Liver (tissue), 9 donors: ENCODE data around the gene NAT8. TPM values are rescaled to one million over a fixed set of nuclear protein-coding genes. Genes with fewer than 3 reads are reported as not detected.

Source experiments
- DNase-seq: peaks from one replicate; pipeline ENCODE4 v3.0.0-alpha.2; 2017; ENCODE audit warnings: low spot score
- H3K27ac ChIP-seq, 2 donors: one replicate each; pipeline ENCODE4 v1.7.0; 2013; ENCODE audit warnings: inconsistent platforms in 2 of 2, low read length in 2 of 2, control low read depth in 1 of 2, low read depth in 1 of 2, mild to moderate bottlenecking in 1 of 2
- H3K27me3 ChIP-seq, 4 donors: one replicate each; pipeline versions ENCODE4 v1.6.1 to v1.7.0; 2013; ENCODE audit warnings: low read length in 3 of 4, inconsistent platforms in 1 of 4, mild to moderate bottlenecking in 1 of 4, moderate library complexity in 1 of 4; ENCODE audit not compliant: control insufficient read depth in 4 of 4, insufficient read depth in 4 of 4
- H3K36me3 ChIP-seq, 4 donors: one replicate each; pipeline versions ENCODE4 v1.6.1 to v1.7.0; 2013; ENCODE audit warnings: low read length in 3 of 4, mild to moderate bottlenecking in 3 of 4, low read depth in 1 of 4, moderate library complexity in 1 of 4; ENCODE audit not compliant: control insufficient read depth in 4 of 4, insufficient read depth in 3 of 4
- H3K4me1 ChIP-seq, 4 donors: one replicate each; pipeline versions ENCODE4 v1.6.1 to v1.7.0; 2013; ENCODE audit warnings: low read length in 3 of 4, mild to moderate bottlenecking in 3 of 4, moderate library complexity in 1 of 4; ENCODE audit not compliant: control insufficient read depth in 4 of 4, insufficient read depth in 4 of 4
- H3K4me3 ChIP-seq, 3 donors: one replicate each; pipeline versions ENCODE4 v1.6.1 to v1.7.0; 2013; ENCODE audit warnings: low read length in 3 of 3, control low read depth in 1 of 3, low read depth in 1 of 3, mild to moderate bottlenecking in 1 of 3
- H3K9ac ChIP-seq, 2 donors: one replicate each; pipeline ENCODE4 v1.7.0; 2013; ENCODE audit warnings: low read length in 2 of 2, mild to moderate bottlenecking in 2 of 2, moderate library complexity in 2 of 2, control low read depth in 1 of 2, low read depth in 1 of 2
- H3K9me3 ChIP-seq, 4 donors: one replicate each; pipeline versions ENCODE4 v1.6.1 to v1.7.0; 2013; ENCODE audit warnings: low read length in 3 of 4; ENCODE audit not compliant: control insufficient read depth in 4 of 4
- EGR1 ChIP-seq, 2 donors: IDR thresholded peaks; 2 replicates each; pipeline ENCODE4 v1.6.1; 2016 to 2018; ENCODE audit warnings: antibody characterized with exemption in 2 of 2, low read depth in 2 of 2
- FOXA1 ChIP-seq: IDR thresholded peaks from 2 replicates; pipeline ENCODE4 v1.6.1; 2016; ENCODE audit warnings: antibody characterized with exemption
- GABPA ChIP-seq, 2 donors: IDR thresholded peaks in 1 of 2; conservative IDR thresholded peaks in 1 of 2; 2 replicates each; pipeline ENCODE4 v1.6.1; 2016; ENCODE audit warnings: antibody characterized with exemption in 2 of 2, mild to moderate bottlenecking in 1 of 2, moderate library complexity in 1 of 2
- JUND ChIP-seq, 2 donors: IDR thresholded peaks; 2 replicates each; pipeline ENCODE4 v1.6.1; 2016; ENCODE audit warnings: antibody characterized with exemption in 2 of 2
- NR2F2 ChIP-seq: IDR thresholded peaks from 2 replicates; pipeline ENCODE4 v1.6.1; 2016; ENCODE audit warnings: antibody characterized with exemption
- TAF1 ChIP-seq: conservative IDR thresholded peaks from 2 replicates; pipeline ENCODE4 v1.6.1; 2016; ENCODE audit warnings: antibody characterized with exemption, mild to moderate bottlenecking
- WGBS: extraction: QIAGEN DNeasy Blood & Tissue Kit; methylation state at CpG from one replicate; pipeline ENCODE4 v1.1.7; 2013; 5-methylcytosine and 5-hydroxymethylcytosine counted together
- polyA plus RNA-seq, 2 donors: library from polyadenylated mRNA; stranded (reverse) in 1 of 2; unstranded in 1 of 2; fragments of 200-250 nt in 1 of 2; fragments of >200 nt in 1 of 2; fragmentation: Nextera tagmentation in 1 of 2; extraction: Ambion mirVana in 1 of 2; gene quantifications; one replicate each; pipeline versions ENCODE4 v1.2.1 to v1.2.3, GENCODE V29; 2013 to 2015
- total RNA-seq, 2 donors: library from RNA; depleted of rRNA; stranded (reverse); fragments of >200 nt; gene quantifications; one replicate each; pipeline ENCODE4 v1.2.3, GENCODE V29; 2014
- TF ChIP-seq, protein P1 (sequence below): fragments of 150-350 bp; IDR thresholded peaks from 2 replicates; pipeline ENCODE4 v1.5.1; 2017; ENCODE audit warnings: improper control_type of control experiment, low read depth, low read length; ENCODE audit not compliant: missing input control
- TF ChIP-seq, protein P2 (sequence below): IDR thresholded peaks from 2 replicates; pipeline ENCODE4 v1.6.1; 2016; ENCODE audit warnings: antibody characterized with exemption, mild to moderate bottlenecking
- TF ChIP-seq, protein P3 (sequence below): IDR thresholded peaks from 2 replicates; pipeline ENCODE4 v1.6.1; 2016; ENCODE audit warnings: antibody characterized with exemption
- TF ChIP-seq, protein P4 (sequence below): IDR thresholded peaks from 2 replicates; pipeline ENCODE4 v1.6.1; 2016; ENCODE audit warnings: antibody characterized with exemption
- donor health status: healthy.
- donor health status: healthy.
- donor health status: healthy.
- donor health status: healthy.
- donor health status: healthy.

Gene NAT8
- total and polyA plus RNA-seq, 4 donors, result 8.3 to 67.5 (median 19.2) TPM

DNA sequence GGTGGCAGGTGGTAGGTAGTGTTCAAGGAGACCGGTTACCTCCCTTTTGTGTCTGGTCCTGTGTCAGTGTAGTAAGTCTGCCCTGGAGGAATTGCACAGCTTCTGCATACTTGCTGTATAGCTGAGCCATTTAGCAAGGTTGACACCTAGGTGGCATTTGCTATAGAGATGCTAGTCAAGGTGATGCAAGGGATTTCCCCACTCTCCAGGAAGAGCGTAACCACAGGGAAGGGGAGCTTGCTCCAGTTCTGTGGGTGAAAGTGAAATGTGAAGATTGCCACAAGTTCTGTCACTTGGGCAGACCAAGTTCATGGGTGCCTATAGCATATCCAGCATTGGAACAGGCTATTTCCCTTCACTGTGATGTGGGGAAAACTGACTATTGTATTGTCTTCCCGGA is 28.1 kb downstream of the NAT8 start:
- Histone ChIP-seq H3K27ac (no peak overlapping the region), H3K4me3 (no peak overlapping the region), H3K9ac (no peak overlapping the region), H3K36me3 (no peaks in the 10 kb centered on the region), H3K9me3 (no peaks in the 10 kb centered on the region), H3K27me3 (no peaks in the 10 kb centered on the region), H3K4me1 (no peaks in the 10 kb centered on the region)
- no peak for TF ChIP-seq FOXA1
- TF ChIP-seq, protein P1, sequence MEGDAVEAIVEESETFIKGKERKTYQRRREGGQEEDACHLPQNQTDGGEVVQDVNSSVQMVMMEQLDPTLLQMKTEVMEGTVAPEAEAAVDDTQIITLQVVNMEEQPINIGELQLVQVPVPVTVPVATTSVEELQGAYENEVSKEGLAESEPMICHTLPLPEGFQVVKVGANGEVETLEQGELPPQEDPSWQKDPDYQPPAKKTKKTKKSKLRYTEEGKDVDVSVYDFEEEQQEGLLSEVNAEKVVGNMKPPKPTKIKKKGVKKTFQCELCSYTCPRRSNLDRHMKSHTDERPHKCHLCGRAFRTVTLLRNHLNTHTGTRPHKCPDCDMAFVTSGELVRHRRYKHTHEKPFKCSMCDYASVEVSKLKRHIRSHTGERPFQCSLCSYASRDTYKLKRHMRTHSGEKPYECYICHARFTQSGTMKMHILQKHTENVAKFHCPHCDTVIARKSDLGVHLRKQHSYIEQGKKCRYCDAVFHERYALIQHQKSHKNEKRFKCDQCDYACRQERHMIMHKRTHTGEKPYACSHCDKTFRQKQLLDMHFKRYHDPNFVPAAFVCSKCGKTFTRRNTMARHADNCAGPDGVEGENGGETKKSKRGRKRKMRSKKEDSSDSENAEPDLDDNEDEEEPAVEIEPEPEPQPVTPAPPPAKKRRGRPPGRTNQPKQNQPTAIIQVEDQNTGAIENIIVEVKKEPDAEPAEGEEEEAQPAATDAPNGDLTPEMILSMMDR, result no peak
- no peak for TF ChIP-seq EGR1 (IDR thresholded peaks at IDR 0.05; ENCODE audit: low read depth in 2 of 2)
- TF ChIP-seq, protein P2, sequence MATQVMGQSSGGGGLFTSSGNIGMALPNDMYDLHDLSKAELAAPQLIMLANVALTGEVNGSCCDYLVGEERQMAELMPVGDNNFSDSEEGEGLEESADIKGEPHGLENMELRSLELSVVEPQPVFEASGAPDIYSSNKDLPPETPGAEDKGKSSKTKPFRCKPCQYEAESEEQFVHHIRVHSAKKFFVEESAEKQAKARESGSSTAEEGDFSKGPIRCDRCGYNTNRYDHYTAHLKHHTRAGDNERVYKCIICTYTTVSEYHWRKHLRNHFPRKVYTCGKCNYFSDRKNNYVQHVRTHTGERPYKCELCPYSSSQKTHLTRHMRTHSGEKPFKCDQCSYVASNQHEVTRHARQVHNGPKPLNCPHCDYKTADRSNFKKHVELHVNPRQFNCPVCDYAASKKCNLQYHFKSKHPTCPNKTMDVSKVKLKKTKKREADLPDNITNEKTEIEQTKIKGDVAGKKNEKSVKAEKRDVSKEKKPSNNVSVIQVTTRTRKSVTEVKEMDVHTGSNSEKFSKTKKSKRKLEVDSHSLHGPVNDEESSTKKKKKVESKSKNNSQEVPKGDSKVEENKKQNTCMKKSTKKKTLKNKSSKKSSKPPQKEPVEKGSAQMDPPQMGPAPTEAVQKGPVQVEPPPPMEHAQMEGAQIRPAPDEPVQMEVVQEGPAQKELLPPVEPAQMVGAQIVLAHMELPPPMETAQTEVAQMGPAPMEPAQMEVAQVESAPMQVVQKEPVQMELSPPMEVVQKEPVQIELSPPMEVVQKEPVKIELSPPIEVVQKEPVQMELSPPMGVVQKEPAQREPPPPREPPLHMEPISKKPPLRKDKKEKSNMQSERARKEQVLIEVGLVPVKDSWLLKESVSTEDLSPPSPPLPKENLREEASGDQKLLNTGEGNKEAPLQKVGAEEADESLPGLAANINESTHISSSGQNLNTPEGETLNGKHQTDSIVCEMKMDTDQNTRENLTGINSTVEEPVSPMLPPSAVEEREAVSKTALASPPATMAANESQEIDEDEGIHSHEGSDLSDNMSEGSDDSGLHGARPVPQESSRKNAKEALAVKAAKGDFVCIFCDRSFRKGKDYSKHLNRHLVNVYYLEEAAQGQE, result no peak
- TF ChIP-seq TAF1, result no peak
- no peak for TF ChIP-seq JUND (IDR thresholded peaks at IDR 0.05)
- no peak for DNase-seq
- WGBS, result 93% methylated on average over 3 of the region's 3 CpGs

DNA sequence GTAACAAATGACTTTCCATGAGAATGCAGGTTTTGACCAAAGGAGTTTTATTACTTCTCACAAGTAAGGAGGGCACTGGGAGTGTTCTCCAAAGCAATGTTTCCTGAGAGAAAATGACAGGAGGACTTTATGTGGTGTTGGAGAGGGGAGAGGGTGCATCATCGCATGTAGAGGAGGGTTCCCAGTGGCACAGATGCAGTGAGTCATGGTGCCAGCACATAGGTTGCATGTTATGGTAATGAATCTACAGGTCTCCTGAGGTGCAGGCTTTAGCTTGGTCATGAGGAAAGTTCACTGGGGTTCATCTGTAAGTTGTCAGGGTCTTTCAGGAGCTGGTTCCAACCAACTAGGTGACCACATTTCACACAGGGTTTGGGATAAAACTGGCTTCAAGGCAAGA is 30.4 kb downstream of the NAT8 start:
- TF ChIP-seq, protein P2, result no peak
- TF ChIP-seq, protein P1, result no peak
- TF ChIP-seq GABPA (IDR thresholded peaks at IDR 0.05 in 1 of 2, conservative IDR thresholded peaks at IDR 0.05 in 1 of 2) (no peak), NR2F2 (no peak)
- TF ChIP-seq, protein P3, sequence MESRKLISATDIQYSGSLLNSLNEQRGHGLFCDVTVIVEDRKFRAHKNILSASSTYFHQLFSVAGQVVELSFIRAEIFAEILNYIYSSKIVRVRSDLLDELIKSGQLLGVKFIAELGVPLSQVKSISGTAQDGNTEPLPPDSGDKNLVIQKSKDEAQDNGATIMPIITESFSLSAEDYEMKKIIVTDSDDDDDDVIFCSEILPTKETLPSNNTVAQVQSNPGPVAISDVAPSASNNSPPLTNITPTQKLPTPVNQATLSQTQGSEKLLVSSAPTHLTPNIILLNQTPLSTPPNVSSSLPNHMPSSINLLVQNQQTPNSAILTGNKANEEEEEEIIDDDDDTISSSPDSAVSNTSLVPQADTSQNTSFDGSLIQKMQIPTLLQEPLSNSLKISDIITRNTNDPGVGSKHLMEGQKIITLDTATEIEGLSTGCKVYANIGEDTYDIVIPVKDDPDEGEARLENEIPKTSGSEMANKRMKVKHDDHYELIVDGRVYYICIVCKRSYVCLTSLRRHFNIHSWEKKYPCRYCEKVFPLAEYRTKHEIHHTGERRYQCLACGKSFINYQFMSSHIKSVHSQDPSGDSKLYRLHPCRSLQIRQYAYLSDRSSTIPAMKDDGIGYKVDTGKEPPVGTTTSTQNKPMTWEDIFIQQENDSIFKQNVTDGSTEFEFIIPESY, result no peak
- TF ChIP-seq, protein P4, sequence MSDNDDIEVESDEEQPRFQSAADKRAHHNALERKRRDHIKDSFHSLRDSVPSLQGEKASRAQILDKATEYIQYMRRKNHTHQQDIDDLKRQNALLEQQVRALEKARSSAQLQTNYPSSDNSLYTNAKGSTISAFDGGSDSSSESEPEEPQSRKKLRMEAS, result no peak
- Histone ChIP-seq H3K4me3 (no peak overlapping the region), H3K4me1 (no peaks in the 10 kb centered on the region), H3K9me3 (no peaks in the 10 kb centered on the region), H3K27me3 (no peaks in the 10 kb centered on the region), H3K9ac (no peak overlapping the region), H3K27ac (no peak overlapping the region), H3K36me3 (no peaks in the 10 kb centered on the region)
- DNase-seq, result no peak
- 97% methylated on average over 1 of the region's 1 CpG for WGBS
